Measurements from ENCODE around the gene CYB561D2. TPM values are rescaled to one million over a fixed set of nuclear protein-coding genes. Genes with fewer than 3 reads are reported as not detected.

Gene CYB561D2
- total RNA-seq, 2 experiments from 2014 or later = 18.7 to 28.0 TPM

- intact Hi-C loops (cut with micrococcal nuclease; ENCODE audit: unreplicated experiment) = no loop called here
- H2AFZ ChIP-seq (ENCODE audit: low read length) = no peak overlapping the region
- no peaks in the 10 kb centered on the region for H3K9me2 ChIP-seq (ENCODE audit: insufficient read depth, low read length)
- no peaks in the 10 kb centered on the region for H3K36me3 ChIP-seq (ENCODE audit: insufficient read depth, low read length)
- BruUV-seq (replicated peaks) = no TSS peak
- no peaks in the 10 kb centered on the region for H3K4me1 ChIP-seq (ENCODE audit: insufficient read depth, low read length, poor library complexity, severe bottlenecking)
- H3K4me2 ChIP-seq (ENCODE audit: low read length) = no peak overlapping the region
- H4K20me1 ChIP-seq (ENCODE audit: insufficient read depth, low read length) = no peaks in the 10 kb centered on the region
- no peak for TF ChIP-seq CTCF (conservative IDR thresholded peaks at IDR 0.05; ENCODE audit: low read length)
- no peak for TF ChIP-seq EZH2phosphoT487 (IDR thresholded peaks at IDR 0.05; ENCODE audit: borderline replicate concordance, low read depth, low read length)
- no peak overlapping the region for H3K4me3 ChIP-seq (ENCODE audit: low read depth, low read length, poor library complexity, severe bottlenecking)
- H3K79me2 ChIP-seq (ENCODE audit: insufficient read depth, low read depth, low read length) = no peaks in the 10 kb centered on the region
- POLR2A ChIA-PET = no interaction called here
- no peak overlapping the region for H3K27ac ChIP-seq (ENCODE audit: low read depth, low read length, poor library complexity, severe bottlenecking)
- no peak for DNase-seq (ENCODE audit: low spot score)
- CTCF ChIA-PET (ENCODE audit: unreplicated experiment) = no interaction called here
- H3K9me3 ChIP-seq (ENCODE audit: low read length) = no peaks in the 10 kb centered on the region
Observed at GRCh38 chr3:50374363-50375257, 23.9 kb downstream of the CYB561D2 start.

- no peaks in the 10 kb centered on the region for H3K36me3 ChIP-seq (ENCODE audit: insufficient read depth, low read length)
- H3K27ac ChIP-seq (ENCODE audit: low read depth, low read length, poor library complexity, severe bottlenecking) = no peak overlapping the region
- intact Hi-C loops (cut with micrococcal nuclease; ENCODE audit: unreplicated experiment) = no loop called here
- no peaks in the 10 kb centered on the region for H4K20me1 ChIP-seq (ENCODE audit: insufficient read depth, low read length)
- DNase-seq (ENCODE audit: low spot score) = peak; percentile 24
- no peaks in the 10 kb centered on the region for H3K79me2 ChIP-seq (ENCODE audit: insufficient read depth, low read depth, low read length)
- ChIA-PET POLR2A (no interaction called here), CTCF (ENCODE audit: unreplicated experiment) (no interaction called here)
- H2AFZ ChIP-seq (ENCODE audit: low read length) = no peak overlapping the region
- no peaks in the 10 kb centered on the region for H3K9me2 ChIP-seq (ENCODE audit: insufficient read depth, low read length)
- no peak overlapping the region for H3K4me2 ChIP-seq (ENCODE audit: low read length)
- H3K4me3 ChIP-seq (ENCODE audit: low read depth, low read length, poor library complexity, severe bottlenecking) = no peak overlapping the region
- TF ChIP-seq CTCF (conservative IDR thresholded peaks at IDR 0.05; ENCODE audit: low read length) (peak; percentile 58), EZH2phosphoT487 (IDR thresholded peaks at IDR 0.05; ENCODE audit: borderline replicate concordance, low read depth, low read length) (no peak)
- BruUV-seq (replicated peaks) = no TSS peak
- H3K9me3 ChIP-seq (ENCODE audit: low read length) = no peaks in the 10 kb centered on the region
- no peaks in the 10 kb centered on the region for H3K4me1 ChIP-seq (ENCODE audit: insufficient read depth, low read length, poor library complexity, severe bottlenecking)
Observed at GRCh38 chr3:50375258-50375931, 24.7 kb downstream of the CYB561D2 start.

DNA sequence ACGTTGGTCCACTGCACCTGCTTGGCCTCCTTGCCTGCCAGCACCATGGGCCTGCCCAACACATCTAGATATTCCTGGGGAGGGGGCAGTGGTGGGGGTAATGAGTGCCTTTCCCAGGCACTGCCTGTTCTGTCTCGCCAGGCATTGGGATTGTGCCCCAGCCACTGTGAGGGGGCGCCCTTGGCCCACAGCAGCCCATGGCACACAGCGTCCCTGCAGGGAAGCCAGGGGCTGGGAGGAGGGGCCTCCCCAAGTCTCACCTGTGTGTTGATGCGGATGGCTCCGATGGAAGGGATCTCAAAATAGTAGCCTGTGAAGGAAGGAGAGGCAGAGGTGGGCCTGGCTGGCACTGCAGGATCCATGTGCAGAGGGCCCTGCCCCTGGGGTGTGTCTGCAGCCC, 27.4 kb downstream of the CYB561D2 start:
- TF ChIP-seq EZH2phosphoT487 (IDR thresholded peaks at IDR 0.05; ENCODE audit: borderline replicate concordance, low read depth, low read length) = no peak
- TF ChIP-seq CTCF (conservative IDR thresholded peaks at IDR 0.05; ENCODE audit: low read length) = no peak
- BruUV-seq (replicated peaks) = no TSS peak
- Histone ChIP-seq H3K79me2 (ENCODE audit: insufficient read depth, low read depth, low read length) (no peaks in the 10 kb centered on the region), H3K4me2 (ENCODE audit: low read length) (no peak overlapping the region), H3K9me2 (ENCODE audit: insufficient read depth, low read length) (no peaks in the 10 kb centered on the region), H3K27ac (ENCODE audit: low read depth, low read length, poor library complexity, severe bottlenecking) (no peak overlapping the region), H3K4me1 (ENCODE audit: insufficient read depth, low read length, poor library complexity, severe bottlenecking) (no peaks in the 10 kb centered on the region), H3K9me3 (ENCODE audit: low read length) (no peaks in the 10 kb centered on the region), H2AFZ (ENCODE audit: low read length) (no peak overlapping the region), H3K4me3 (ENCODE audit: low read depth, low read length, poor library complexity, severe bottlenecking) (no peak overlapping the region), H3K36me3 (ENCODE audit: insufficient read depth, low read length) (no peaks in the 10 kb centered on the region), H4K20me1 (ENCODE audit: insufficient read depth, low read length) (no peaks in the 10 kb centered on the region)
- CTCF ChIA-PET (ENCODE audit: unreplicated experiment) = interaction anchor here (0.6 kb wide), 1 partner anchor 156 kb away, joined by 3 read pairs; no protein-coding TSS in a partner anchor
- POLR2A ChIA-PET = no interaction called here
- intact Hi-C loops (cut with micrococcal nuclease; ENCODE audit: unreplicated experiment) = no loop called here
- no peak for DNase-seq (ENCODE audit: low spot score)
